Measurements from ENCODE around the gene ACSL6. TPM values are rescaled to one million over a fixed set of nuclear protein-coding genes. Genes with fewer than 3 reads are reported as not detected.

ACSL6 gene
- total RNA-seq, 1 donor from 2014 or later: 0.20 TPM

DNA sequence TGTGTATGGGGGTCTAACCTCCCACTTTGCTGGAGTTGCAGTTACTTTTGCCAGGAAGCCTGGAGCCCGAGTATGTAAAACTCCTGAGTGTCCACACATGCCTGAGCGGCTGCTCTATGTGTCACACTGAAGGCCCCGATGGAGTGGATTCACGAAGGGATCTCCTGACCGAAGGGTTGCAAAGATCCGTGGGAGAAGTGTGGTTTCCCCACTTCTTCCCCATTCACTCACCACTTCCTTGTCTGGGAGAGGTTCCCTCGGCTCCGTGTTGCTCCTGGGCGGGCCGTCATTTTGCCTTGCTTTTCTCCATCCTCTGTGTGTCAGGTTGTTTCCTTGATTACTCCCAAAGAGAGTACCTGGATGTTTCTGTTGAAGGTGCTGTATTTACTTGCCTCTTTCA lies 32.7 kb upstream of the ACSL6 start:
- no peaks in the 10 kb centered on the region for H3K36me3 Mint-ChIP-seq (ENCODE audit: low read depth)
- no peak overlapping the region for H3K27ac Mint-ChIP-seq
- TF ChIP-seq, protein P1, sequence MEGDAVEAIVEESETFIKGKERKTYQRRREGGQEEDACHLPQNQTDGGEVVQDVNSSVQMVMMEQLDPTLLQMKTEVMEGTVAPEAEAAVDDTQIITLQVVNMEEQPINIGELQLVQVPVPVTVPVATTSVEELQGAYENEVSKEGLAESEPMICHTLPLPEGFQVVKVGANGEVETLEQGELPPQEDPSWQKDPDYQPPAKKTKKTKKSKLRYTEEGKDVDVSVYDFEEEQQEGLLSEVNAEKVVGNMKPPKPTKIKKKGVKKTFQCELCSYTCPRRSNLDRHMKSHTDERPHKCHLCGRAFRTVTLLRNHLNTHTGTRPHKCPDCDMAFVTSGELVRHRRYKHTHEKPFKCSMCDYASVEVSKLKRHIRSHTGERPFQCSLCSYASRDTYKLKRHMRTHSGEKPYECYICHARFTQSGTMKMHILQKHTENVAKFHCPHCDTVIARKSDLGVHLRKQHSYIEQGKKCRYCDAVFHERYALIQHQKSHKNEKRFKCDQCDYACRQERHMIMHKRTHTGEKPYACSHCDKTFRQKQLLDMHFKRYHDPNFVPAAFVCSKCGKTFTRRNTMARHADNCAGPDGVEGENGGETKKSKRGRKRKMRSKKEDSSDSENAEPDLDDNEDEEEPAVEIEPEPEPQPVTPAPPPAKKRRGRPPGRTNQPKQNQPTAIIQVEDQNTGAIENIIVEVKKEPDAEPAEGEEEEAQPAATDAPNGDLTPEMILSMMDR (IDR thresholded peaks at IDR 0.05): no peak
- DNase-seq (no peak), ATAC-seq (ENCODE audit: low read depth) (no peak)
- CTCF ChIA-PET: no interaction called here
- H3K9me3 Mint-ChIP-seq: no peaks in the 10 kb centered on the region
- no peaks in the 10 kb centered on the region for H3K4me1 Mint-ChIP-seq
- H3K27me3 Mint-ChIP-seq: peaks cover 35% of the 10 kb centered on the region
- H3K4me3 Mint-ChIP-seq: no peak overlapping the region
- intact Hi-C loops (cut with micrococcal nuclease): no loop called here
- POLR2A ChIA-PET: no interaction called here

DNA sequence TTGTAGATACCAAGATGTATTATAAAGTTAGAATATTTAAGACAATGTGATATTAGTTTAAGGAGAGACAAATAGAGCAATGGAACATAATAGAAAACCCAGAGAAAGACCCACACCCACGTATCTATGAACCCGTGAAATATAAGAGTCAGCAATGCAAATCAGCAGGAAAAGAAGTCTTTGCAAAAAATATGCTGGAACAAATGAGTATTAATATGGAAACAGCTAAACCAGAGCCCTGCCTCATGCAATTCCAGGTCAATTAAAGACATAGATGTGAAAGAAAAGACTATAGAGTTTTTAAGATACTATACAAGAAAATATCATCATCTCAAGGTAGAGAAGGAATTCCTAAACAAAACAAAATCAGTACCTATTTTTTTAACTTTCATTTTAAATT lies 25.9 kb upstream of the ACSL6 start:
- DNase-seq: no peak
- ATAC-seq (ENCODE audit: low read depth): no peak
- intact Hi-C loops (cut with micrococcal nuclease): no loop called here
- no peak overlapping the region for H3K4me3 Mint-ChIP-seq
- peaks cover 33% of the 10 kb centered on the region for H3K27me3 Mint-ChIP-seq
- no peaks in the 10 kb centered on the region for H3K36me3 Mint-ChIP-seq (ENCODE audit: low read depth)
- H3K9me3 Mint-ChIP-seq: peaks cover 18% of the 10 kb centered on the region
- ChIA-PET POLR2A (no interaction called here), CTCF (no interaction called here)
- H3K27ac Mint-ChIP-seq: no peak overlapping the region
- H3K4me1 Mint-ChIP-seq: no peaks in the 10 kb centered on the region
- TF ChIP-seq, protein P1 (IDR thresholded peaks at IDR 0.05): no peak

DNA sequence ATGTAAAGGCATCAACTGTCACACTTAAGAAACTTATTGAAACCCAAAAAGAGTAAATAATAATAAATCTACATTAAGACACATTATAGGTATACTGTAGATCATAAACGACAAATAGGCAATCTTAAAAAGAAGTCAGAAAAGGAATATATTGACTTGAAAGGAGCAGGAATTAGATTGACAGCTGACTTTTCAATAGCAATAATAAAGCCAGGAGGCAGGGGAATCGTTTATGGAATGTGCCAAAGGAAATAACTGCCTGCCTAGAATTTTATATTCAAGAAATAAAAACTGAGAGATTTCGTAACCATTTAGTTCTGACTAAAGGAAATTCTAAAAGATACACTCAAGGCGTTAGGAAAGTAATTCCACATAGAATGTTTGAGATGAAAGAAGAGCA lies 21.7 kb upstream of the ACSL6 start:
- no peaks in the 10 kb centered on the region for H3K36me3 Mint-ChIP-seq (ENCODE audit: low read depth)

DNA sequence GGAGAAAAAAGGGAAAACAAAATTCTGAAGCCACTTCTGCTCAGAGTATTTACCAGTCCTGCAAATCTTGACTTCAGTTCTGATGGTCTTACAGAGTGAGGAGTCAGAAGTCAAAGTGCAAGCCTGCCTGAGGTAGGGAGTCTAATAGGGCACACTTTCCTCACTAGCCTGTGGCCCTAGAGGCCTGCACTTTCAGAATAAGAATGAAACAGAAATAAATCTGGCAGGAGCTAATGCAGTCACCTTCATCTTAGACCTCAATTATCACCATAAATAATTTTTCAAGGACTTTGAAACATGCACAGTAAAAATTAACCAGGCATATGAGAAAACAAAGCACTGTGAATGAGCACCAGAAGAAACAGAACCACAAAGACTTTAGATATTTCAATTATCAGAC lies 20.7 kb upstream of the ACSL6 start:
- Mint-ChIP-seq H3K27me3 (peaks cover 42% of the 10 kb centered on the region), H3K9me3 (peaks cover 11% of the 10 kb centered on the region), H3K27ac (no peak overlapping the region), H3K4me1 (no peaks in the 10 kb centered on the region), H3K4me3 (no peak overlapping the region), H3K36me3 (ENCODE audit: low read depth) (no peaks in the 10 kb centered on the region)
- CTCF ChIA-PET: no interaction called here
- TF ChIP-seq, protein P1 (IDR thresholded peaks at IDR 0.05): no peak
- DNase-seq (no peak), ATAC-seq (ENCODE audit: low read depth) (no peak)
- POLR2A ChIA-PET: no interaction called here
- intact Hi-C loops (cut with micrococcal nuclease): no loop called here

More for the DNA sequence above, 21.7 kb upstream of the ACSL6 start:
- ChIA-PET CTCF (no interaction called here), POLR2A (no interaction called here)
- intact Hi-C loops (cut with micrococcal nuclease): no loop called here
- DNase-seq (no peak), ATAC-seq (ENCODE audit: low read depth) (no peak)
- peaks cover 17% of the 10 kb centered on the region for H3K9me3 Mint-ChIP-seq
- TF ChIP-seq, protein P1 (IDR thresholded peaks at IDR 0.05): no peak
- no peak overlapping the region for H3K27ac Mint-ChIP-seq
- H3K27me3 Mint-ChIP-seq: peaks cover 36% of the 10 kb centered on the region
- no peaks in the 10 kb centered on the region for H3K4me1 Mint-ChIP-seq
- no peak overlapping the region for H3K4me3 Mint-ChIP-seq

DNA sequence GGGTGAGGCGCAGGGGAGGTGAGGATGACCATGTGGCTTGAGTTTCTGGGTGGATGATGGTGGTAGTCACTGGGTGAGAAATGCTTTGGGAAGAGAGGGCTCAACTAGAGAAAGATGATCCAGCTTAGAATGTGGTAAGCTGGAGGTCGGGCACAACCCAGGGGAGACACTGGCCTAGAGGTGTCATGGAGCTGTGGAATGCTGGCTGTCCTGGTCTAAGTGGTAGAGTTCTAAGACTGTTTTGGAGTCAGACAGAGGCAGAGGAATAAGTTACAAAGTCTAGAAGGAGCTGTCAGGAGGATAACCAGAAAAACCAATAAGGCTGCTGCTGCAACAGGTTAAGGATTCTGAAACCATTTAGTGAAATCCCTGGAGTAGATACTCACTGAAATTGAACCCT lies 19.2 kb upstream of the ACSL6 start:
- H3K4me1 Mint-ChIP-seq: no peaks in the 10 kb centered on the region
- H3K27me3 Mint-ChIP-seq: peaks cover 38% of the 10 kb centered on the region
- TF ChIP-seq, protein P1 (IDR thresholded peaks at IDR 0.05): no peak
- H3K36me3 Mint-ChIP-seq (ENCODE audit: low read depth): no peaks in the 10 kb centered on the region
- ChIA-PET POLR2A (no interaction called here), CTCF (no interaction called here)
- ATAC-seq (ENCODE audit: low read depth) (no peak), DNase-seq (no peak)
- H3K9me3 Mint-ChIP-seq: peaks cover 11% of the 10 kb centered on the region
- H3K27ac Mint-ChIP-seq: no peak overlapping the region
- intact Hi-C loops (cut with micrococcal nuclease): no loop called here
- no peak overlapping the region for H3K4me3 Mint-ChIP-seq
